IPS-18a (cell line): ENCODE results near the gene RRP1.

ENCODE experiments used
- H3K27ac ChIP-seq: one replicate; pipeline ENCODE4 v1.5.1; 2013; ENCODE audit warnings: low read length
- H3K27me3 ChIP-seq: one replicate; pipeline ENCODE4 v1.6.1; 2013; ENCODE audit warnings: mild to moderate bottlenecking, low read length; ENCODE audit not compliant: control insufficient read depth, insufficient read depth
- H3K36me3 ChIP-seq: one replicate; pipeline ENCODE4 v1.6.1; 2013; ENCODE audit warnings: low read depth, low read length; ENCODE audit not compliant: control insufficient read depth
- H3K4me1 ChIP-seq: one replicate; pipeline ENCODE4 v1.6.1; 2013; ENCODE audit warnings: low read depth, low read length; ENCODE audit not compliant: control insufficient read depth
- H3K4me3 ChIP-seq: one replicate; pipeline ENCODE4 v1.5.1; 2013; ENCODE audit warnings: low read length
- H3K9ac ChIP-seq: one replicate; pipeline ENCODE4 v1.6.1; 2013; ENCODE audit warnings: mild to moderate bottlenecking, low read length, moderate library complexity
- H3K9me3 ChIP-seq: one replicate; pipeline ENCODE4 v1.6.1; 2013; ENCODE audit warnings: low read depth, low read length; ENCODE audit not compliant: control insufficient read depth

RRP1 gene

GRCh38 chr21:43770066-43770655 lies 19.2 kb upstream of the RRP1 start:
- H3K27me3 ChIP-seq: peaks cover 3% of the 10 kb centered on the region
- H3K9me3 ChIP-seq: no peaks in the 10 kb centered on the region
- no peak overlapping the region for H3K4me3 ChIP-seq
- H3K9ac ChIP-seq: no peak overlapping the region
- H3K27ac ChIP-seq: no peak overlapping the region
- H3K4me1 ChIP-seq: peaks cover 17% of the 10 kb centered on the region
- H3K36me3 ChIP-seq: peaks cover 13% of the 10 kb centered on the region

GRCh38 chr21:43771199-43771675 lies 18.1 kb upstream of the RRP1 start:
- Histone ChIP-seq H3K36me3 (peaks cover 13% of the 10 kb centered on the region), H3K9me3 (no peaks in the 10 kb centered on the region), H3K27me3 (peaks cover 9% of the 10 kb centered on the region), H3K9ac (no peak overlapping the region), H3K4me1 (peaks cover 21% of the 10 kb centered on the region), H3K27ac (no peak overlapping the region), H3K4me3 (no peak overlapping the region)

GRCh38 chr21:43771698-43772424 lies 17.5 kb upstream of the RRP1 start:
- no peaks in the 10 kb centered on the region for H3K9me3 ChIP-seq
- H3K4me3 ChIP-seq: no peak overlapping the region
- H3K36me3 ChIP-seq: peaks cover 13% of the 10 kb centered on the region
- H3K9ac ChIP-seq: no peak overlapping the region
- peaks cover 9% of the 10 kb centered on the region for H3K27me3 ChIP-seq
- peaks cover 21% of the 10 kb centered on the region for H3K4me1 ChIP-seq
- H3K27ac ChIP-seq: no peak overlapping the region

- Histone ChIP-seq H3K9me3 (no peaks in the 10 kb centered on the region), H3K9ac (no peak overlapping the region), H3K4me1 (peaks cover 21% of the 10 kb centered on the region), H3K27me3 (peaks cover 9% of the 10 kb centered on the region), H3K4me3 (no peak overlapping the region), H3K36me3 (peaks cover 13% of the 10 kb centered on the region), H3K27ac (no peak overlapping the region)
Observed at GRCh38 chr21:43772425-43772821, 17.0 kb upstream of the RRP1 start.

- peaks cover 8% of the 10 kb centered on the region for H3K4me1 ChIP-seq
- H3K27ac ChIP-seq: no peak overlapping the region
- H3K27me3 ChIP-seq: peaks cover 9% of the 10 kb centered on the region
- peaks cover 13% of the 10 kb centered on the region for H3K36me3 ChIP-seq
- H3K9me3 ChIP-seq: no peaks in the 10 kb centered on the region
- no peak overlapping the region for H3K9ac ChIP-seq
- H3K4me3 ChIP-seq: no peak overlapping the region
Observed at GRCh38 chr21:43774163-43774562, 15.2 kb upstream of the RRP1 start.

- no peak overlapping the region for H3K27ac ChIP-seq
- H3K4me3 ChIP-seq: peak overlapping the region; percentile 83
- H3K9ac ChIP-seq: peak overlapping the region; percentile 66
- peaks cover 8% of the 10 kb centered on the region for H3K4me1 ChIP-seq
- peaks cover 13% of the 10 kb centered on the region for H3K36me3 ChIP-seq
- no peaks in the 10 kb centered on the region for H3K9me3 ChIP-seq
- peaks cover 9% of the 10 kb centered on the region for H3K27me3 ChIP-seq
Observed at GRCh38 chr21:43775190-43775589, 14.2 kb upstream of the RRP1 start.

GRCh38 chr21:43775795-43776430 lies 13.5 kb upstream of the RRP1 start, which contains the start of gene CSTB:
Gene CSTB (minus strand): TSS chr21:43776308. CDS start chr21:43776269, 39 bp downstream.
- H3K4me1 ChIP-seq: peaks cover 8% of the 10 kb centered on the region
- H3K27ac ChIP-seq: no peak within 1 kb of the TSS
- no peaks in the 10 kb centered on the region for H3K9me3 ChIP-seq
- peaks cover 9% of the 10 kb centered on the region for H3K27me3 ChIP-seq
- peak within 1 kb of the TSS; percentile 66 for H3K9ac ChIP-seq
- H3K36me3 ChIP-seq: peaks cover 13% of the 10 kb centered on the region
- H3K4me3 ChIP-seq: peak within 1 kb of the TSS; percentile 83

- no peak overlapping the region for H3K27ac ChIP-seq
- no peak overlapping the region for H3K4me3 ChIP-seq
- H3K36me3 ChIP-seq: peaks cover 12% of the 10 kb centered on the region
- H3K9ac ChIP-seq: no peak overlapping the region
- H3K27me3 ChIP-seq: peaks cover 9% of the 10 kb centered on the region
- H3K9me3 ChIP-seq: no peaks in the 10 kb centered on the region
- peaks cover 4% of the 10 kb centered on the region for H3K4me1 ChIP-seq
Observed at GRCh38 chr21:43777953-43778352, 11.4 kb upstream of the RRP1 start.

- no peak overlapping the region for H3K9ac ChIP-seq
- peaks cover 9% of the 10 kb centered on the region for H3K27me3 ChIP-seq
- no peak overlapping the region for H3K27ac ChIP-seq
- no peak overlapping the region for H3K4me3 ChIP-seq
- H3K36me3 ChIP-seq: peaks cover 5% of the 10 kb centered on the region
- peaks cover 4% of the 10 kb centered on the region for H3K4me1 ChIP-seq
- H3K9me3 ChIP-seq: no peaks in the 10 kb centered on the region
Observed at GRCh38 chr21:43778469-43779335, 10.7 kb upstream of the RRP1 start.

GRCh38 chr21:43779660-43780059 lies 9.7 kb upstream of the RRP1 start:
- no peak overlapping the region for H3K4me3 ChIP-seq
- H3K4me1 ChIP-seq: peaks cover 4% of the 10 kb centered on the region
- no peaks in the 10 kb centered on the region for H3K9me3 ChIP-seq
- peaks cover 9% of the 10 kb centered on the region for H3K27me3 ChIP-seq
- no peak overlapping the region for H3K9ac ChIP-seq
- no peaks in the 10 kb centered on the region for H3K36me3 ChIP-seq
- no peak overlapping the region for H3K27ac ChIP-seq

GRCh38 chr21:43781846-43782245 lies 7.5 kb upstream of the RRP1 start:
- Histone ChIP-seq H3K9ac (no peak overlapping the region), H3K4me1 (no peaks in the 10 kb centered on the region), H3K36me3 (no peaks in the 10 kb centered on the region), H3K9me3 (no peaks in the 10 kb centered on the region), H3K27ac (no peak overlapping the region), H3K4me3 (no peak overlapping the region), H3K27me3 (no peaks in the 10 kb centered on the region)
